ENCODE results near the gene PIAS2.

PIAS2 gene

DNA sequence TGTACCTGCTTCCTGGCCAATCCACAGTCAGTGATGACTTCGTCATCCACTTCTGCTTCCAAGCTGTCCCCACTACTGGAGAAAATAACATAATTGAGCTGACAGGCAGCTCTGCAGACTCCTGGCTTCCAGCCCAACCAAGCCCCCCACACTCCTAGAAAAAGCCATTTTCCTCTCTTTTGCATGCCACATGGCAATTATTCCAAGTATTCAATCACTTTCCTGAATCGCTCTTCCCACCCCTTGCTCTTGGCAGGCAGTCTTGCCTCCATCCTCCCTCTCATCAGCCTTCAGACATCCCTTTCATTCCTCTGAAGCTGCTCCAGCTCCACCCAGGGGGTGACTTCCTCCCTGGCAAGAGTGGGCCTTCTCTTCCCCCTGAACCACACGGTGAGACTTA, 146.2 kb downstream of the PIAS2 start:
- no peak for DNase-seq (ENCODE audit: extremely low read depth, low read depth)
- TF ChIP-seq, protein P1, sequence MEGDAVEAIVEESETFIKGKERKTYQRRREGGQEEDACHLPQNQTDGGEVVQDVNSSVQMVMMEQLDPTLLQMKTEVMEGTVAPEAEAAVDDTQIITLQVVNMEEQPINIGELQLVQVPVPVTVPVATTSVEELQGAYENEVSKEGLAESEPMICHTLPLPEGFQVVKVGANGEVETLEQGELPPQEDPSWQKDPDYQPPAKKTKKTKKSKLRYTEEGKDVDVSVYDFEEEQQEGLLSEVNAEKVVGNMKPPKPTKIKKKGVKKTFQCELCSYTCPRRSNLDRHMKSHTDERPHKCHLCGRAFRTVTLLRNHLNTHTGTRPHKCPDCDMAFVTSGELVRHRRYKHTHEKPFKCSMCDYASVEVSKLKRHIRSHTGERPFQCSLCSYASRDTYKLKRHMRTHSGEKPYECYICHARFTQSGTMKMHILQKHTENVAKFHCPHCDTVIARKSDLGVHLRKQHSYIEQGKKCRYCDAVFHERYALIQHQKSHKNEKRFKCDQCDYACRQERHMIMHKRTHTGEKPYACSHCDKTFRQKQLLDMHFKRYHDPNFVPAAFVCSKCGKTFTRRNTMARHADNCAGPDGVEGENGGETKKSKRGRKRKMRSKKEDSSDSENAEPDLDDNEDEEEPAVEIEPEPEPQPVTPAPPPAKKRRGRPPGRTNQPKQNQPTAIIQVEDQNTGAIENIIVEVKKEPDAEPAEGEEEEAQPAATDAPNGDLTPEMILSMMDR (IDR thresholded peaks at IDR 0.05; ENCODE audit: low read depth, low read length), result no peak

DNA sequence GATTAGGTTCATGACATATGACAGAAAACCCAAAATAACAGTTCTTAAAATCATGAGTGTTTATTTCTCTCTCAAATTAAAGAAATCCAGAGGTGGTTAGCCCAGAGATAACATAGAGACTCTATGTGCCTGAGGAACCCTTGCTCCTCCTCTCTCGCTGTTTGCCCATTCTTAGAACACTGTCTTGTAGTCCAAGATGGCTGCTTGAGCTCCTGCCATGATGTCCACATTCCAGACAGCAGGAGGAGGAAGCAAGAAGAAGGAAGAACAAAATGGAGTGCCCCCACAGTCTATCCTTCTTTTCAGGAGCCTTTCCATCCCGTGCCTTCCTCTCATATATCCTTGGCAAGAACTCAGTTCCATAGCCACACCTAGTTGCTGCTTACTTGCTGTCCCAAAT, 146.6 kb downstream of the PIAS2 start:
- TF ChIP-seq, protein P1 (IDR thresholded peaks at IDR 0.05; ENCODE audit: low read depth, low read length), result no peak
- DNase-seq (ENCODE audit: extremely low read depth, low read depth), result no peak

DNA sequence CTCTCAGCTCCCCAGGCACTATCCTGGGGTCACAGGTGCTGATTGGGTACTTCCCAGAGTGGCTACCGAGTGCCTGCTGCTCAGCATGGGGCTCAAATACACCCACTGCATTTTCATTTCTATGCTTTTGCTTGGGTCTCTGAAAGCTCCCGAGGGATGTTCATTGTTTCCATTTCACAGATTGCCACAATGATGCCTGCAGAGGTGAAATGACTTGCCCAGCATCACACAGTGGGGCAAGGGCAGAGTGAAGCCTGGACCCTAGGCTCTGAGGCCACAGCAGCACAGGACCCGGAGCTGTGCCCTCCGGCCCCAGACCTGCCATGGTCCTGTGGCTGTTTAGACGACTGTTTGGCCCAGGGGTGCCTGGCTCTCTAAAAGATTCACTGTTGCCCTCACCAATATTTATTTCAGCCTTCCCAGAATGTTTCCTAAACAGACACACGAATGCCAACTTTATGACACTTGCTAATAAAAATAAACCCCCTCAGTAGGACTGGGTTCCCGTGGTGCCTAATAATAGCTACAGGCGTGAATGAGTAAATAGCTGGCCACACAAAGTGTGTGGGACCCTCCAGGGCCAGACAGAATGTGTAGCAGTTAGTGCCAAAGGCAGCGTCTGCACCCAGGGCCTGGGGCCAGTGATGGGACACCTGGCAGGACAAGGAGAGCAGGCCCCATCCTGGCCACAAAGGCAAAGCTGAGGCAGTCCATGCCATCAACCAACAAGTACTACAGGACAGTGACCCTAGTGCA, 149.0 kb downstream of the PIAS2 start:
- TF ChIP-seq, protein P1 (IDR thresholded peaks at IDR 0.05; ENCODE audit: low read depth, low read length), result no peak
- DNase-seq (ENCODE audit: extremely low read depth, low read depth), result no peak

- DNase-seq (ENCODE audit: extremely low read depth, low read depth), result no peak
- TF ChIP-seq, protein P1 (IDR thresholded peaks at IDR 0.05; ENCODE audit: low read depth, low read length), result no peak
Measured at GRCh38 chr18:46767217-46767616, 150.1 kb downstream of the PIAS2 start.

GRCh38 chr18:46764586-46764985, 152.7 kb downstream of the PIAS2 start:
- TF ChIP-seq, protein P1 (IDR thresholded peaks at IDR 0.05; ENCODE audit: low read depth, low read length), result no peak
- DNase-seq (ENCODE audit: extremely low read depth, low read depth), result no peak

- DNase-seq (ENCODE audit: extremely low read depth, low read depth), result no peak
- TF ChIP-seq, protein P1 (IDR thresholded peaks at IDR 0.05; ENCODE audit: low read depth, low read length), result no peak
Measured at GRCh38 chr18:46761059-46761769, 156.1 kb downstream of the PIAS2 start.

DNA sequence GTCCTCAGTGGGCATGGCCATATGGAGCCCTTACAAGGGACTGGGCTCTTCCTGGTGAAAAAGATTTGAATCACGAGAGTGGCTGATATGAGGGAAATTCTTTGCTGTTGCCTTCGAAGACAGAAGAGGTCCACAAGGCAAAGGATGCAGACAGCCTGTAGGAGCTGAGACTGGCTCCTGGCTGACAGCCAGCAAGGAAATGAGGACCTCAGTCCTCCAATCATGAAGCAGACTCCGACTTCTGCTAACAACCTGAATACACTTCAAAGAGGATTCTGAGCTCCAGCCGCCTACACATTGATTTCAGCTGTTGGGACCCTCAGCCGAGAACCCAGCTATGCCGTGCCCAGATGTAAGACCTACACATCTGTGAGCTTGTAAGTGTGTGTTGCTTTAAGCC, 157.4 kb downstream of the PIAS2 start:
- no peak for DNase-seq (ENCODE audit: extremely low read depth, low read depth)
- TF ChIP-seq, protein P1 (IDR thresholded peaks at IDR 0.05; ENCODE audit: low read depth, low read length), result no peak
